GM21619 (cell line): ENCODE measurements around the gene RAB10.
"Not testable (repeated sequence)": the region's sequence is repeated elsewhere in the genome, so short reads cannot be mapped to it uniquely, and the experiment has no call there.

ENCODE experiments used
- ATAC-seq: cut with Tn5 transposase; IDR thresholded peaks from one replicate; pipeline ENCODE4 v1.9.1; 2021; ENCODE audit not compliant: unreplicated experiment

RAB10 gene

DNA sequence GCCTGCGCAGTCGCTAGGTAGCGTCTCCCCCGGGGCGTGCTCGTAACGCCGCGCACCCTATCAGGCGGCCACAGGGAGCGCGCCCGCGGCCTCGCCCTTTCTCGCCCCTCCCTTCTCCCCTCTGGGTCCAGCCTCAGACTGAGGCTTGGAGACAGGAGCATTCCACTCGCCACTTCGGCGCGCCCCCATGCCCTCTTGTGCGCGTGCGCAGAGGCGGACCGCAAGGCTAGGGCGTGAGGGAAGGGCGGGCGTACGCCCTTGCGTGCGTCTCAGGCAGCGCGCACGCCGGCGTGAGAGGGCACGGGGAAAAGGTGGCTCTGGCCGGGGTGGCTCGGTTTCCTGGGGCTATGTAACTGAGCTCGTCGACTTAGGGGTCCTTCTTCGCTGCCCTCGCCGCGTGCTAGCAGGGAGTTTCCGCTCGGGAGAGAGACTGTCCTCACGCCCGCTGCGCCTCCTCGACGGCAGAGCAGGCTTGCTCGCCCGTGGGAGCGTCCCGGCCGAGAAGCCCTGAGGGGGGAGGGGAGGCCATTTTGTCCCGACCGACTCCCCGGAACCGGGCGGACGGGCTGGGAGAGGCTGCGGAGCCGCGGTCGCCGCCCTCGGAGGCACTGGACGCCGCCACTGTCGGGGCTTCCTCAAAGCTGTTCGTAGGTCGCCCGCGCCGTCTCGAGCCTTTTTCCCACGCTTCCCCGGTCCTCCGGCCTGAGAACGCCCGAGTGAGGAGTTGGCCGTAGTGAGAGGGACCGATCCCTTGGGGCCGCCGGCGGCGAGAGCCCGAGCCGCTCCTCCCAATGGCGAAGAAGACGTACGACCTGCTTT is at the start of gene RAB10:
Gene RAB10 (plus strand): TSS at position 267 of the 819 bp plus-strand sequence. CDS start 525 bp downstream, at position 792.
- peak; percentile 89 for ATAC-seq

DNA sequence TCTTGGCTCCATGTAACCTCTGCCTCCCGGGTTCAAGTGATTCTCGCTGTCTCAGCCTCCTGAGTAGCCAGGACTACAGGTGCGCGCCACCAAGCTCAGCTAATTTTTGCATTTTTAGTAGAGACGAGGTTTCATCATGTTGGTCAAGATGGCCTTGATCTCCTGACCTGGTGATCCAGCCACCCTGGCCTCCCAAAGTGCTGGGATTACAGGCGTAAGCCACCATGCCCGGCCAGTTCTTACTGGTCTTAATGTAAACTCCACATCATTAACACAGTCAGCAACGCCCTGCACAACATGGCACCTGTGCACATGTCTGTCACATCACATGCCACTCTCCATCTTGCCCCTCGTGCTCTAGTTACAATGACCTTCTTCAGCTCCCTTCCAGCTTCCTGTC is 45.8 kb upstream of the RAB10 start:
- no peak for ATAC-seq

DNA sequence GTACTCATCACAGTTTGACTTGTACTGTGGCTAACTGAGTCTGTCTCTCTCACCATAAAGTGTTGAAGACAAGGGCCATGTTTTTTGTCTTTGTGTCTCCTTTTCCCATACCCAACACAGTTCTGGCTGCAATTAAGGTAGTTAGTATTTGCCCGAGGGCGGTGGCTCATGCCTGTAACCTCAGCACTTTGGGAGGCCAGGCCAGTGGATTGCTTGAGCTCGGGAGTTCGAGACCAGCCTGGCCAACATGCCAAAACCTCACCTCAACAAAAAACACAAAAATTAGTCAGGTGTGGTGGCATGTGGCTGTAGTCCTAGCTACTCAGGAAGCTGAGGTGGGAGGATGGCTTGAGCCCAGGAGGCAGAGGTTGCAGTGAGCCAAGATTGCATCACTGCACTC is 44.7 kb upstream of the RAB10 start:
- ATAC-seq, result no peak

DNA sequence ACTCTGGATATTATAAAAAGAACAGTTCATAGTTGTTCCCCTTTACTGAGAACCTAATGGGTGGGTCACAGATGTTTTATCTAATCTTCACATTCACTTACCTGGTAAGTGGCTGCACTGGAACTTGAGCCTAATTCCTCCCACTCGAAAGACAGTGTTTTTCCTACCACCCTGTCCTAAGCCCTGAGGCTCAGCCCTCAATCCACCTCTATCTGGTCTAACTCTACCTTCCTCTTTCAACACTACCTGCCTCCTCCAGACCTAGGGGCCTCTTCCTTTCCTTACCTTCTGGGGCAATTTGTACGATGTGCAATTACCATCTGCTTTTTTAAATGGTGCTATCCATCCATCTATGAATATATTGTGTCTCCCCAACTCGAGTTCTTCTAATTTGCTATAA is 41.9 kb upstream of the RAB10 start:
- no peak for ATAC-seq

DNA sequence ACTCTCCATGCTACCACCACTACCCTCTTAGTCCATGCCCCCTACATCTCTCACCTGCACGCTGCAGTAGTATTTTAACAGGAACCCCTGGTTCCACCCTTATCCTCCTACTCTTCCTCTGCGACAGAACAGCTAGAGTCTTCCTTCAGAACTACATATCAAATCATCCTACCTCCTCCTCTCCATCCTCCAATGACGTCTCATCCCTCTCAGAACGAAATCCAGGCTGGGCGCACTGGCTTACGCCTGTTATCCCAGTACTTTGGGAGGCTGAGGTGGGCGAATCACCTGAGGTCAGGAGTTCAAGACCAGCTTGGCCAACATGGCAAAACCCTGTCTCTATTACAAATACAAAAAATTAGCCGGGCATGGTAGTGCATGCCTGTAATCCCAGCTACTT is 41.3 kb upstream of the RAB10 start:
- ATAC-seq, result no peak

DNA sequence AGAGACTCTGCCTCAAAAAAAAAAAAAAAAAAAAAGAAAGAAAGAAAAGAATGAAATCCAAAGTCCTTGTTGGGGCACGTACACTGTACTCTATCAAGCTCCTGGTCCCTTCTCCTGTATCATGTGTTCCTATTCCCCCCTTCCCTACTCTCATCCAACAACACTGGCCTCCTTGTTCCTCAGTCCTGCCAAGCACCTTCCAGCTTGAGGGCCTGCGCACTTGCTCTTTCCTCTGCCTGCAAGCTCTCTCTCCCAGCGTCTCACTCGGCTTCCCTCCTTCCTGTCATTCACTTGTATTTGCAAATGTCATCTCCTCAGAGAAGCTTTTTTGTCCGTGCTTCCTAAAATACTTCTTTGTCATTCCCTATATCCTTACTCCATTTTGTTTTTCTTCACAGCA is 40.8 kb upstream of the RAB10 start:
- no peak for ATAC-seq

DNA sequence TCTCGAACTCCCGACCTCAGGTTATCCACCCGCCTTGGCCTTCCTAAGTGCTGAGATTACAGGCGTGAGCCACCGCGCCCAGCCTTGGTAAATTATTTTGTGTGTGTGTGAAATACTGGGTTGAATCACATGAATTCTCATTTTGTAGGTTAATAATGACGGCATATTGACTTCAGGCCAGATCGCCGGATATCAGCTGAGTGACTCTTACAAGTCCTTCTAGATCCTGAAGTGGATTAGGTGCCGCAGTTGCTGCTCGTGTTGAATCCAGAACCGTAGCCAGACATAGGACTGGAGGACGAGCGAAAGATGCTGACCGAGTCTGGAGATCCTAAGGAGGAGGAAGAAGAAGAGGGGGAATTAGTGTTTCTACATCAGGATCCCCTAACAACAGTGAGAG is 39.4 kb upstream of the RAB10 start:
- ATAC-seq, result no peak

DNA sequence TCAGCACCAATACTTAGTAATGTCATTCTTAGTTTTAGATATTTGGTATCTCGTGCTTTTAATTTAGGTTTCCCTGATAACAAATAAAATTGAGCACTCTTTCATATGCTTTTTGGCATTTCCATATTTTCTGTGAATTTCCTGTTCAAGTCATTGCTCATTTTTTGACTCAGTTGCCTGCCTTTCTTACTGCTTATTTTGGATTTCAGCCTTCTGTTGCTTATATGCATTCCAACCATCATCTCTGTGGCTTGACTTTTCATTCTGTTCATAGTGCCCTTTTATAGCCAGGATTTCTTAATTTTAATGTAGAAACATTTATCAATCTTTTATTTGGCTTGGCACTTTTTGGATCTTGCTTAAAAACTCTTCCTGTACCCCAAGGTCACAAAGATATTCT is 37.0 kb upstream of the RAB10 start:
- ATAC-seq, result no peak

DNA sequence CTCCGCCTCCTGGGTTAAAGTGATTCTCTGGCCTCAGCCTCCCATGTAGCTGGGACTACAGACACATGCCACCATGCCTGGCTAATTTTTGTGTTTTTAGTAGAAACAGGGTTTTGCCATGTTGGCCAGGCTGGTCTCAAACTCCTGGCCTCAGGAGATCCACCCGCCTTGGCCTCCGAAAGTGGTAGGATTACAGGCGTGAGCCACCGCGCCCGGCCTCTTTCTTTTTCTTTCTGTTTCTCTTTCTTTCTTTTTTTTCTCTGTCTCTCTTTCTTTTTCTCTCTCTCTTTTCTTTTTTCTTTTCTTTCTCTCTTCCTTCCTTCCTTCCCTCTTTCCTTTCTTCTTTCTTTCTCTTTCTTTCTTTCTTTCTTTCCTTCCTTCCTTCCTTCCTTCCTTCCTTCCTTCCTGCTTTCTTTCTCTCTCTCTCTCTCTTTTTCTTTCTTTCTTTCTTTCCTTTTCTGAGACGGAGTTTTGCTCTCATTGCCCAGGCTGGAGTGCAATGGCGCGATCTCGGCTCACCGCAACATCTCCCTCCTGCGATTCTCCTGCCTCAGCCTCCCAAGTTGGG is 35.0 kb upstream of the RAB10 start:
- not testable (repeated sequence) for ATAC-seq

DNA sequence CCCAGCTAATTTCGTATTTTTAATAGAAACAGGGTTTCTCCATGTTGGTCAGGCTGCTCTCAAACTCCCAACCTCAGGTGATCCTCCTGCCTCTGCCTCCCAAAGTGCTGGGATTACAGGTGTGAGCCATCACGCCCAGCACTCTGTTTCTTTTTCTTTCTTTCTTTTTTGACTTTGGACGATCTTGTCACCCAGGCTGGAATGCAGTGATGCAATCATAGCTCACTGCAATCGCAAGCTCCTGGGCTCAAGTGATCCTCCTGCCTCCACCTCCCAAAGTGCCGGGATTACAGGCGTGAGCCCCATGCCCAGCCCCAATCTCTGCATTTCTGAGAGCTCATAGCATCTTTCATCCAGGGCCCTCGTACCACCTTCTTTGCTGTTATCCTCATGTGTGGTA is 34.5 kb upstream of the RAB10 start:
- ATAC-seq, result not testable (repeated sequence)

DNA sequence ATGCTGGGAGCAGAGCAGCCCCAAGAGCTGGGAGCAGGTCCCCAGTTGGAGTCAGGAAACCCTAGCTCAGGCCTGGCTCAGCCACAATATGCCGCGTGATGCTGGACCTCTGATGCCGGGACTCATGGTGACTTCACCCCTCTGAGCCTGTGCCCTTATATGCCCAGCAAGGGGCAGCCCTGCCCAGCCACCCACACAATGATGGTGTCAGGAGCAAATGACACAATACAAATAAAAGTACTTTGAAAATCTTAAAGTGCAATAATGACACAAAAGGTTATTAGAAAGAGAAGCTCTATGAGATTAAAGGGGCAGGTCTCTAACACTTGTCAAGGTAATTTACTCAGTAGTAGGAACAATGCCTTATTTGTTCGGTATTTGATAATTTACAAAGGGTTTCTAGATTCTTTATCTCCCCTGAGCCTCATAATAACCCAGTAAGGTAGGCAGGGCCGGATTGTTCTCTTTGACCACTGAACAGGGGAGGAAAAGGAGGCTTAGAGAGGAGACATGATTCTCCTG is 33.3 kb upstream of the RAB10 start:
- no peak for ATAC-seq

DNA sequence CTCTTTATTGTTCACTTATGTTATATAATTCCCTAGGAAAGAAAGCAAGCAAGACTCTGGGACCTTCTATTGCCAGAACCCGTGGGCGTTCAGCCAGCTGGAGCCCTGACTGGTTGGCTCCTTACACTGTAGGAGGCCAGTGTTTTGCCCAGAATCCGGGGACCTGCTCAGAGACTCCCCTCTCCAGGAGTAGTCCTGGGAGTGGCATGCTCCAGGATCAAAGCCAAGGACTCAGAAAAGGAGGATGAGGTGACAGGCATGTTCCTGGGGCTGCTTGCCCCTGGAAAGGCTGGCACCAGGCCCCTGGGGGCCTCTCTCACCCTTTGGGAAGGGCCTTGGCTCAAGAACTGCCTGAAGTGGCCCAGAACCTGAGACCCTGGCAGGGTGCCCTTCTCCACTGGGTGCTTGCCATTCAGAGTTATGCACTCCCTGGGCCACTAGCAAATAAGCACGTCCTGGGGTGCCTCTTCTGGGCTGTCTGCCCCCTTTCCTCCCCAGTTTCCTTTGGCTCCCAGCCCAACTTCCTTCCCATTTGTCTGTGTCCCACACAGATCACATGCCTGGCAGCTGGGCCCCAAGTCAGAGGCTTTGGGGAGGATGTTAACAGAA is 32.0 kb upstream of the RAB10 start:
- ATAC-seq, result no peak

DNA sequence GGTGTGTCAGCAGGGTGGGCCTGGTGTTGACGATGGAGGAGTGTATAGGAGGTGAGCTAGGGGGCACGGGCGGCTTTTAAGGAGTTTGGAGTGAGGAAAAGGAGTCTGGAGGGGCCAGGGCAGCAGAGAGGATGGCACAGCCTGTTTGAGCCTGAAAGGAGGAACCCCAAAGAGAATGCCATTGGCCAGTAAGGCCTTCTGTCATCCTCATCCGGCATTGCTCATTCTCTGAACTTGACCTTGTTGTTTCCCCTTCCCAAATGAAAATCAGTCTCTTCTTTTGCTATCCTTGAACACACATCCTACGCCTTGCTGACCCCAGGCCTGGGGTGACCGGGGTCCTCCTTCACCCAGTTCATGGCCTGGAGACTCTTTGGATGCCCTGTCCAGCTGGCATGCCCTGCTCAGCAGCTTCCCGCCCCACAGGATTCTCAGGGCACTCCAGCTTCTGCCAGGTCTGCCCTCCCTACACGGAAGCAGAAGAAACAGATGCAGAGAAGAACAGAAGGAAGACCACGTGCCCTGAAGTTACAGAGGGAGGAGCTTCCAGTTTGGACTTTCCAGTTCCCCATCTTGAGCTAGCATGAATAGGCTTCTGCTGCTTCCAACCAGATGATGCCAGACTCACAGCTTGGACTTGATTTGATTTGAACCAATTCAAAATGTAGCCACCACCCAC is 31.1 kb upstream of the RAB10 start:
- no peak for ATAC-seq

DNA sequence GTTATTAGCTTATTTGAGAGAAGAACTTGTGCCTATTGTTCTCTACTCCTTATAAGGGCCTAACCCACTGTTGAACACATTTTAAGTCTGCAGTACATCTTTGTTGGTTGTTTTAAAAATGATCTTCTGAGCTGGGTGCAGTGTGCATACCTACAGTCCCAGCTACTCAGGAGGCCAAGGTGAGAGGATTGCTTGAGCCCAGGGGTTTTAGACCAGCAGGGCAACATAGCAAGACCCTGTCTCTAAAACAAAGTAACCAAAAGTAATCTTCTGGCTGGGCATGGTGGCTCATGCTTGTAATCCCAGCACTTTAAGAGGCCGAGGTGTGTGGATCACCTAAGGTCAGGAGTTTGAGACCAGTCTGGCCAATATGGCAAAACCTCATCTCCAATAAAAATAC is 25.8 kb upstream of the RAB10 start:
- ATAC-seq, result no peak

DNA sequence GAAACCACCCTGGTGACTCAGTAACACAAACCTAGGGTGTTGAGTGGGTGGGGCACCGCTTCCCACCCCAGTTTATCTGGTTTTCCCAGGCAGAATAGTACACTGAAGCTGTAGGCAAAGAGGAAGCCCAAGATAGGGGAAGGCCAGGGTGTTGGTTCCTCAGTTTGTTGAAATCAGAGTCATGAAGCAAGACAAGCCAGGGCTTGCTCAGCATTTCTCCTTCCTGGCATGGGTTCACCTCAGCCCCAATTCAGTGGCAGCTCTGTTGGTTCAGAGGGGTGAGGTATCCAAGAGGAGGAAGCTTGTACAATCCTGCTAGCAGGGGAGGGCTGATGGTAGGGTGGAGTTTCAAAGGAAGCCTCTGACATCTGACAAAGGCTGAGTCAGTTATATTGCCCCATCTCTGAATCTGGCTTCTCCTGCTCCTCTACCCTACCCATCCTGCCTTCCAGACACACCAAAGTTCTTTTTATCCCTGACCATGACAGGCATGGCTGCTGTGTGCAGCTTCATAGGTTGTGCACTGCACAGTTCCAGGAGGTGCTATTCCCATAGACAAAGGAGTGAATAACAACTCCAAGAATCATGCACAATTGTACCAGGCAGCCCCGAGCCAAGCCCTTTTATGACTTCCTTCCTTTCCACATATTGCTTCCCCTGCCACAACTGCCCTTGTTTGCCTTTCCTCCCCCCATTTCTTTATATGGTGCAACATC is 24.9 kb upstream of the RAB10 start:
- ATAC-seq, result no peak

DNA sequence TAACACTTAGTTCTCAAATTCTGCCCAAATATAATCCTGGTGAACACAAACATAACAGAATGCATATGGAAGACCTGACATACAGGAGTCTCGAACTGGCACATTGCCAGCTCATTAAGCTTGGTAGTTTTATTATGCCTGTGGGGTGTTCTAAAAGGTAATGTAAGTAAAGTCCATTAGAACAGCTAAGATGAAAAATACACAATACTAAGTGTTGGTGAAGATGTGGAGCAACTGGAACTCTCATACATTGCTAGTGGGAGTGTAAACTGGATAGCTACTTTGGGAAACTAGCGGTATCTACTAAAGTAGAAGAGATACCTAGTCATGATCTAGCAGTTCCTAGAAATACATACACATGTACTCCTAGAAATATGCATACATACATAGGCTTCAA is 24.3 kb upstream of the RAB10 start:
- no peak for ATAC-seq

DNA sequence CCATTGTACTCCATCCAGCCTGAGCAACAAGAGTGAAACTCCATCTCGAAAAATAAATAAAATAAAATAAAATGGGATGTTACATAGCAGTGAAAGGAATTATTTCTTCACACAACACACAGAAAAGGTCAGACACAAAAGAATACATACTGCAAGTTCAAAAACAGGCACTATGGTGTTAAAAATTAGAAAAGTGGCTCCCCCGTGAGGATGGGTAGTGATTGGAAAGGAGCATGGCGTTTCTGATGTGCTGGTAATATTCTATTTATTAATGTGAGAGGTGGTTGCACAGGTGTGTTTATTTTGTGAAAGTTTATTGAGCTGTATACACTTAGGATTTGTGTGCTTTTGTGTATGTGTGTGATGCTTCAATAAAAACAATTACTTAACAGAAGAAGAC is 22.9 kb upstream of the RAB10 start:
- ATAC-seq, result no peak

DNA sequence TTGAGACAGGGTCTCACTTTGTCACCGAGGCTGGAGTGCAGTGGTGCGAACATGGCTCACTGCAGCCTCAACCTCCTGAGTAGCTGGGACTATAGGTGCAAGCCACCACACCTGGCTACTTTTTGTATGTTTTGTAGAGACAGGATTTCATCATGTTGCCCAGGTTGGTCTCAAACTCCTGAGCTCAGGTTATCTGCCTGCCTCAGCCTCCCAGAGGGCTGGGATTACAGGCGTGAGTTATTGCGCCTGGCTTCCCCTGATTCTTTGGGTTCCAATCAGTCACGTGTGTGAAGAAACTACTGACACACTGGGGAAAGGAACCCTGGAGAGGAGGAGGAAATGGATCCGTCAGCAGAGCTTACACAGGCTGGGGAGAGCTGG is 22.3 kb upstream of the RAB10 start:
- no peak for ATAC-seq

DNA sequence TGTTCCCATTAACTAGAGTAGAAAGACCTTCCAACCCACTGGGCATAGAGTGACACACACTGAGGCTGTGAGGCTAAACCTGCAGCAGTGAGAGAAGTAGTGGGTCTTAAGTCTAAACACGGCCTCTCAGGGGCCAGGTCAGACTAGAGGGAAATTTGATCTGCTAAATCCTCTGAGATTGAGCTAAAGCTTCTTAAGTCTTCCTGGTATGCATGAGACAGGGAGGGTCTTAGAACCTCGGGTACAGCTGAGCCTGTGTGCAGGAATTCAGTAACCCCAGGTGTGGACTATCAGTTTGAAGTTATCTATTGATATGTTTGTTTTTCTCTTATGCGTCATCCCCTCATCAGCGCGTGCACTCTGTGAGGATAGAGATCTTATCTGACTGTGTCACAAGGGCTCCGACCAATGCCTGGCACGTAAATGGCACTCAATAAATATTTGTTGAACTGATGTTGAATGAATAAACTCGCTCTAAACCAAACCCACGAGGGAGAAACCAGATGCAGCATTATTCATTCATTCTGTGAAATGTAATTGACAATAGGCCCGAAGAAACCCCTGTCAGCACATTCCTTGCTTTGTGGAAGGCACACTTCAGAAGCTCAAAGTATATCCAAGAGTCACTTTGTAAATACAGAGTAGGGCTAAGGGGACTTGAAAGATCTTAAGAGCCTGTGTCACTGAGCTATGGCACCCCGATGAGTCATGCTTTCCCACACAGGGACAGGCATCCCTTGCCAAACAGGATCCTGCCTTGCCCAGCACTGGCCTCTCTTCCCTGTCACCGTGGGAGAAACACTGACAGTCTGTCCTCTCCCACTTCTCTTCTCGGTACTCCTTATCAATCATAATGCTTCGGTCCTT is 21.7 kb upstream of the RAB10 start:
- no peak for ATAC-seq

DNA sequence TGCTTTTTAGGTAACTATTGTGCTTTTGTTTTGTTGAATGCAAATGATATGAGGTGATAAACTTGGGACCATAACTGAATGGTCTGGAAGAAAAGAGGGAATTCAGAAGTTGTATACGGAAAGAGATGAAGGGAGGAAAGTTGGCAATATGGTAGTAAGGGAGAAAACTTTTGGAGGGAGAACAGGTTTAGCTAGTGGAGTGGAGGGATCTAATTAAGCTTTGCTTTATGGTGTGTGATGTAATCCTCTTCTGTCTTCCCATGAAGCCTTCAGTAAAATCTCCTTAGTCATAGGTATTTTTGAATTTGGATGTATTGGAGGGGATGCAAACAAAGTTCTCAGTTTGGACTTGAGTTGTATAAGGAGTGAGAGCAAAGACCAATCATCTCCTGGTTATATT is 20.2 kb upstream of the RAB10 start:
- ATAC-seq, result no peak
